Panc1 (cell line): ENCODE results near the gene SCGB1C1. TPM values are rescaled to one million over a fixed set of nuclear protein-coding genes. Genes with fewer than 3 reads are reported as not detected.

ENCODE experiments used
- ATAC-seq: fragments of 200-7000 bp; cut with Tn5 transposase; 2 replicates; pipeline ENCODE4 v1.9.1; 2020; ENCODE audit warnings: mild to moderate bottlenecking, moderate library complexity
- BruUV-seq: library from RNA; stranded (reverse); fragments of 400-500 nt; replicated peaks from 2 replicates; lab custom pipeline; 2021; lab: Mats Ljungman, UMichigan
- CTCF ChIA-PET: fragments of 300-600 bp; sonication (Branson Sonifier 250); formaldehyde crosslinking; loops from one replicate; lab custom pipeline; 2022; ENCODE audit warnings: antibody characterized with exemption; lab: Charles Lee
- POLR2A ChIA-PET: fragments of 300-600 bp; sonication (Branson Sonifier 250); formaldehyde crosslinking; loops from one replicate; lab custom pipeline; 2022; ENCODE audit warnings: antibody characterized with exemption; lab: Charles Lee
- DNase-seq: peaks from one replicate; pipeline ENCODE4 v3.0.0-alpha.2; 2010; ENCODE audit warnings: low read depth, low spot score
- H3K27ac ChIP-seq: 2 replicates; pipeline ENCODE4 v1.5.1; 2011; ENCODE audit warnings: mild to moderate bottlenecking, low read length, inconsistent platforms
- H3K27me3 ChIP-seq: fragments of 200-500 bp; sonication (Bioruptor generic); 2 replicates; pipeline ENCODE4 v1.6.0; 2014; ENCODE audit warnings: low read length, inconsistent platforms; ENCODE audit not compliant: control insufficient read depth, insufficient read depth
- H3K36me3 ChIP-seq: fragments of 200-500 bp; sonication (Bioruptor generic); 2 replicates; pipeline ENCODE4 v1.5.1; 2014; ENCODE audit warnings: inconsistent platforms, mild to moderate bottlenecking, low read length, moderate library complexity; ENCODE audit not compliant: control insufficient read depth, insufficient read depth
- H3K4me1 ChIP-seq: 2 replicates; pipeline ENCODE4 v1.5.1; 2011; ENCODE audit warnings: inconsistent platforms, mild to moderate bottlenecking, low read length, moderate library complexity; ENCODE audit not compliant: control insufficient read depth, insufficient read depth
- H3K4me3 ChIP-seq, 2 experiments: 2 replicates each; pipeline ENCODE4 v1.5.1; 2011 to 2012; ENCODE audit warnings: low read depth in 2 of 2, low read length in 2 of 2, mild to moderate bottlenecking in 2 of 2, inconsistent platforms in 1 of 2, moderate library complexity in 1 of 2
- H3K9me3 ChIP-seq: fragments of 200-500 bp; sonication (Bioruptor generic); 2 replicates; pipeline ENCODE4 v1.5.1; 2014; ENCODE audit warnings: low read depth, mild to moderate bottlenecking, inconsistent platforms, low read length, moderate library complexity; ENCODE audit not compliant: control insufficient read depth, insufficient read depth
- POLR2AphosphoS5 ChIP-seq: IDR thresholded peaks from 2 replicates; pipeline ENCODE4 v1.6.1; 2012; ENCODE audit warnings: mild to moderate bottlenecking, low read depth, low read length, moderate library complexity
- SIN3A ChIP-seq: IDR thresholded peaks from 2 replicates; pipeline ENCODE4 v1.6.1; 2012; ENCODE audit warnings: low read depth, mild to moderate bottlenecking, low read length, moderate library complexity, borderline replicate concordance; ENCODE audit not compliant: insufficient read depth
- TCF7L2 ChIP-seq: IDR thresholded peaks from 2 replicates; pipeline ENCODE4 v1.6.1; 2011; ENCODE audit warnings: mild to moderate bottlenecking, low read depth, low read length, inconsistent platforms
- in situ Hi-C: cut with HindIII; loops from 2 replicates; pipeline ENCODE4 v1.10.0; 2016; ENCODE audit warnings: low sequenced_read_pairs, low pct_unique_long_range_greater_than_20kb
- intact Hi-C: fragments of 100-400 bp; cut with micrococcal nuclease; formaldehyde crosslinking; loops from one replicate; pipeline ENCODE4 v1.10.0; 2022; ENCODE audit not compliant: unreplicated experiment
- total RNA-seq: library from RNA; stranded (reverse); gene quantifications from one replicate; pipeline ENCODE4 v1.2.1, GENCODE V29; 2021; ENCODE audit not compliant: unreplicated experiment
- TF ChIP-seq, protein P1 (sequence below), 2 experiments: IDR thresholded peaks; 2 replicates each; pipeline ENCODE4 v1.6.1; 2011 to 2012; ENCODE audit warnings: low read depth in 2 of 2, control low read depth in 1 of 2, low read length in 1 of 2, mild to moderate bottlenecking in 1 of 2, moderate library complexity in 1 of 2; ENCODE audit not compliant: insufficient read depth in 1 of 2
- TF ChIP-seq, protein P2 (sequence below): fragments of 450-650 bp; IDR thresholded peaks from 2 replicates; pipeline ENCODE4 v1.5.1; 2017; ENCODE audit warnings: mild to moderate bottlenecking

The SCGB1C1 gene
- total RNA-seq, 1 experiment from 2014 or later: not detected

DNA sequence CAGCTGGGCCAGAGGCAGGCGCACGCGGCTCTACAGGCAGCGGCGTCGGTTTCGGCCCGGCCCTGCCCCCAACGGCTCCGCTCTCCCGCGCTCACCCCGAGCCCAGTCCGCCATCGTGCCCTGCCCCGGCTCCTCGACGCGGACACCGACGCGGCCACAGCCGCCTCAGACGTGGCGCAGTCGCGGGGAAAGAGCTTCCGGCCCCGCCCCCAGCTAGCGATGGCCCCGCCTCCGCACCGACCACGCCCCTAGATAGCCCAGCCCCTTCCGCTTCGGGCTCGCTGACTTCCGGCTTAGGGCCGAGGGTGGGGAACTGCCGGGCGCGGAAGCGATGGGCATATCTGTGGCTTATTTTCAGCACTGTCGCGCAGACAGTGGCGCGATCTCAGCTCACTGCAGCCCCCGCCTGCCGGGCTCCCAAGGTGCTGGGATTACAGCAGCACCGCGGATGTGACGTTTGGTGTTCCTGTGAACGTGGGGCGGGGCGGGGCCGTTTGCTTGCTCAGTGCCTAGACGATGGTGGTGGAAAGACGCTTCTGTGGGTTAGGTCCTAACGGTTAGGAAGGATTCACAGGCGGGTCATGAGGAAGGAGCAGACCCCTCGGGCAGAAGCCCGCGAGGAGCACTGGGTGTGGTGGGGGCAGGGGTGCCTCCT is 14.5 kb downstream of the SCGB1C1 start, which contains the start of the genes BET1L and RIC8A:
Gene BET1L (minus strand): TSS at position 192 of the 655 bp plus-strand sequence. CDS start 78 bp downstream, at position 114.
Gene RIC8A (plus strand): TSS at position 501 of the 655 bp plus-strand sequence. CDS start 1,147 bp downstream, outside the sequence.
- CTCF ChIA-PET: interaction anchor here (0.6 to 1.0 kb wide), 3 partner anchors 43 to 241 kb away, joined by 3 to 4 read pairs (median 3); no protein-coding TSS in a partner anchor
- Histone ChIP-seq H3K27ac (peak within 1 kb of the TSS; percentile 100), H3K4me1 (peaks cover 33% of the 10 kb centered on the region), H3K4me3 (peak within 1 kb of the TSS; percentile 99 to 100), H3K27me3 (no peaks in the 10 kb centered on the region), H3K36me3 (peaks cover 27% of the 10 kb centered on the region), H3K9me3 (no peaks in the 10 kb centered on the region)
- intact Hi-C loops (no loop called here), in situ Hi-C loops (no loop called here)
- POLR2A ChIA-PET: interaction anchor here (0.6 to 1.0 kb wide), 4 partner anchors 9 to 265 kb away, joined by 3 to 5 read pairs (median 3); no protein-coding TSS in a partner anchor
- TF ChIP-seq POLR2AphosphoS5 (peak; percentile 95), TCF7L2 (peak; percentile 73; the same call in 1 of the 2 replicates), SIN3A (peak; percentile 84; the same call in 1 of the 2 replicates)
- TF ChIP-seq, protein P1, sequence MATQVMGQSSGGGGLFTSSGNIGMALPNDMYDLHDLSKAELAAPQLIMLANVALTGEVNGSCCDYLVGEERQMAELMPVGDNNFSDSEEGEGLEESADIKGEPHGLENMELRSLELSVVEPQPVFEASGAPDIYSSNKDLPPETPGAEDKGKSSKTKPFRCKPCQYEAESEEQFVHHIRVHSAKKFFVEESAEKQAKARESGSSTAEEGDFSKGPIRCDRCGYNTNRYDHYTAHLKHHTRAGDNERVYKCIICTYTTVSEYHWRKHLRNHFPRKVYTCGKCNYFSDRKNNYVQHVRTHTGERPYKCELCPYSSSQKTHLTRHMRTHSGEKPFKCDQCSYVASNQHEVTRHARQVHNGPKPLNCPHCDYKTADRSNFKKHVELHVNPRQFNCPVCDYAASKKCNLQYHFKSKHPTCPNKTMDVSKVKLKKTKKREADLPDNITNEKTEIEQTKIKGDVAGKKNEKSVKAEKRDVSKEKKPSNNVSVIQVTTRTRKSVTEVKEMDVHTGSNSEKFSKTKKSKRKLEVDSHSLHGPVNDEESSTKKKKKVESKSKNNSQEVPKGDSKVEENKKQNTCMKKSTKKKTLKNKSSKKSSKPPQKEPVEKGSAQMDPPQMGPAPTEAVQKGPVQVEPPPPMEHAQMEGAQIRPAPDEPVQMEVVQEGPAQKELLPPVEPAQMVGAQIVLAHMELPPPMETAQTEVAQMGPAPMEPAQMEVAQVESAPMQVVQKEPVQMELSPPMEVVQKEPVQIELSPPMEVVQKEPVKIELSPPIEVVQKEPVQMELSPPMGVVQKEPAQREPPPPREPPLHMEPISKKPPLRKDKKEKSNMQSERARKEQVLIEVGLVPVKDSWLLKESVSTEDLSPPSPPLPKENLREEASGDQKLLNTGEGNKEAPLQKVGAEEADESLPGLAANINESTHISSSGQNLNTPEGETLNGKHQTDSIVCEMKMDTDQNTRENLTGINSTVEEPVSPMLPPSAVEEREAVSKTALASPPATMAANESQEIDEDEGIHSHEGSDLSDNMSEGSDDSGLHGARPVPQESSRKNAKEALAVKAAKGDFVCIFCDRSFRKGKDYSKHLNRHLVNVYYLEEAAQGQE (IDR thresholded peaks at IDR 0.05; ENCODE audit: insufficient read depth in 1 of 2, low read depth in 2 of 2, low read length in 1 of 2): peak in 1 of 2 experiments; percentile 69; a peak in 1 of 4 replicates
- TF ChIP-seq, protein P2, sequence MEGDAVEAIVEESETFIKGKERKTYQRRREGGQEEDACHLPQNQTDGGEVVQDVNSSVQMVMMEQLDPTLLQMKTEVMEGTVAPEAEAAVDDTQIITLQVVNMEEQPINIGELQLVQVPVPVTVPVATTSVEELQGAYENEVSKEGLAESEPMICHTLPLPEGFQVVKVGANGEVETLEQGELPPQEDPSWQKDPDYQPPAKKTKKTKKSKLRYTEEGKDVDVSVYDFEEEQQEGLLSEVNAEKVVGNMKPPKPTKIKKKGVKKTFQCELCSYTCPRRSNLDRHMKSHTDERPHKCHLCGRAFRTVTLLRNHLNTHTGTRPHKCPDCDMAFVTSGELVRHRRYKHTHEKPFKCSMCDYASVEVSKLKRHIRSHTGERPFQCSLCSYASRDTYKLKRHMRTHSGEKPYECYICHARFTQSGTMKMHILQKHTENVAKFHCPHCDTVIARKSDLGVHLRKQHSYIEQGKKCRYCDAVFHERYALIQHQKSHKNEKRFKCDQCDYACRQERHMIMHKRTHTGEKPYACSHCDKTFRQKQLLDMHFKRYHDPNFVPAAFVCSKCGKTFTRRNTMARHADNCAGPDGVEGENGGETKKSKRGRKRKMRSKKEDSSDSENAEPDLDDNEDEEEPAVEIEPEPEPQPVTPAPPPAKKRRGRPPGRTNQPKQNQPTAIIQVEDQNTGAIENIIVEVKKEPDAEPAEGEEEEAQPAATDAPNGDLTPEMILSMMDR: no peak
- no TSS peak for BruUV-seq
- peak; percentile 98 for DNase-seq
- peak; percentile 86 for ATAC-seq

DNA sequence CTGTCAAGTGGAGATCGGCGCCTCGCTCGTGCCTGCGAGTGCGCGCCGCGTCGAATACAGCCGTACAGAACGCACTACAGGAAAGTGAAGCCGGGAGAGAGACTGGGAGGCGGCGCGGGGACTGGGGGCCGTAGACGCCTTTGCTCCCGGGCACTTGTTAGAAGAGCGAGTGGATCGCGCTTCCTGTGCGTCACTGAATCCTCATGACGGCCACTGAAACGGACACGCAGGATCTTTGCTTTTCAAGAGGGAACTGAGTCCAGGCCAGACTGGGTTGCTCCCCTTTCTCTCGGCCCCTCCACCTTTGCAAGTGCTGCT is 14.9 kb downstream of the SCGB1C1 start:
- Histone ChIP-seq H3K9me3 (no peaks in the 10 kb centered on the region), H3K36me3 (peaks cover 27% of the 10 kb centered on the region), H3K4me1 (peaks cover 33% of the 10 kb centered on the region), H3K4me3 (peak overlapping the region; percentile 99 to 100), H3K27me3 (no peaks in the 10 kb centered on the region), H3K27ac (peak overlapping the region; percentile 100)
- TSS peak; percentile 89 for BruUV-seq
- ChIA-PET POLR2A (interaction anchor here (0.6 to 1.0 kb wide), 5 partner anchors 9 to 265 kb away, joined by 3 to 10 read pairs (median 3); no protein-coding TSS in a partner anchor), CTCF (interaction anchor here (1.0 kb wide), 1 partner anchor 43 kb away, joined by 3 read pairs; no protein-coding TSS in a partner anchor)
- no peak for DNase-seq
- TF ChIP-seq TCF7L2 (no peak), POLR2AphosphoS5 (no peak), SIN3A (no peak)
- TF ChIP-seq, protein P2: no peak
- TF ChIP-seq, protein P1 (IDR thresholded peaks at IDR 0.05; ENCODE audit: insufficient read depth in 1 of 2, low read depth in 2 of 2, low read length in 1 of 2): no peak
- intact Hi-C loops (no loop called here), in situ Hi-C loops (no loop called here)
- ATAC-seq: peak; percentile 29
